AG09319 (cell line): ENCODE results near the gene RPS21.

Experiments
- DNase-seq: peaks from one replicate; pipeline ENCODE4 v3.0.0-alpha.2; 2010; ENCODE audit warnings: low read depth; ENCODE audit errors: extremely low read depth
- TF ChIP-seq, protein P1 (sequence below): IDR thresholded peaks from 2 replicates; pipeline ENCODE4 v1.5.1; 2011; ENCODE audit warnings: low read depth, mild to moderate bottlenecking, inconsistent platforms, low read length, moderate library complexity

Gene RPS21

DNA sequence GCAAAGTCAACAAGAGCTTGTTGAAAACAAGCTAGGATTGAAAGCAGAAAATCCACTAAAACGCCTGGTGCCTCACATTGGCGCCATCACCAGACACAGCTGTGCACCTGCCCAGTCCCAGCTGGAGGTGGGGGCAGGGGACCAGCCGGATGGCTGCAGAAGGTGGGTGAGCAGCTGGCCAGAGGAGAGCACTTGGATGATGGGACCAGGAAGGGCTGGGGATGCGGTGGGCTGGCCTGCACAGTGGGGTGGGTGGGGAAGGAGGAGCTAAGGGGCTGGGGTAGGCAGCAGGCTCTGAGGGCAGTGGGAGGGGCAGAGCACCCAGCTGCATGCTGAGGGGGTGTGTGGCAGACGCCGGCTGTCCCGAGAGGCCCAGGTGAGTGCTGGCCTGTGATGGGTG lies 13.1 kb downstream of the RPS21 start:
- DNase-seq, result no peak
- TF ChIP-seq, protein P1, sequence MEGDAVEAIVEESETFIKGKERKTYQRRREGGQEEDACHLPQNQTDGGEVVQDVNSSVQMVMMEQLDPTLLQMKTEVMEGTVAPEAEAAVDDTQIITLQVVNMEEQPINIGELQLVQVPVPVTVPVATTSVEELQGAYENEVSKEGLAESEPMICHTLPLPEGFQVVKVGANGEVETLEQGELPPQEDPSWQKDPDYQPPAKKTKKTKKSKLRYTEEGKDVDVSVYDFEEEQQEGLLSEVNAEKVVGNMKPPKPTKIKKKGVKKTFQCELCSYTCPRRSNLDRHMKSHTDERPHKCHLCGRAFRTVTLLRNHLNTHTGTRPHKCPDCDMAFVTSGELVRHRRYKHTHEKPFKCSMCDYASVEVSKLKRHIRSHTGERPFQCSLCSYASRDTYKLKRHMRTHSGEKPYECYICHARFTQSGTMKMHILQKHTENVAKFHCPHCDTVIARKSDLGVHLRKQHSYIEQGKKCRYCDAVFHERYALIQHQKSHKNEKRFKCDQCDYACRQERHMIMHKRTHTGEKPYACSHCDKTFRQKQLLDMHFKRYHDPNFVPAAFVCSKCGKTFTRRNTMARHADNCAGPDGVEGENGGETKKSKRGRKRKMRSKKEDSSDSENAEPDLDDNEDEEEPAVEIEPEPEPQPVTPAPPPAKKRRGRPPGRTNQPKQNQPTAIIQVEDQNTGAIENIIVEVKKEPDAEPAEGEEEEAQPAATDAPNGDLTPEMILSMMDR, result no peak

DNA sequence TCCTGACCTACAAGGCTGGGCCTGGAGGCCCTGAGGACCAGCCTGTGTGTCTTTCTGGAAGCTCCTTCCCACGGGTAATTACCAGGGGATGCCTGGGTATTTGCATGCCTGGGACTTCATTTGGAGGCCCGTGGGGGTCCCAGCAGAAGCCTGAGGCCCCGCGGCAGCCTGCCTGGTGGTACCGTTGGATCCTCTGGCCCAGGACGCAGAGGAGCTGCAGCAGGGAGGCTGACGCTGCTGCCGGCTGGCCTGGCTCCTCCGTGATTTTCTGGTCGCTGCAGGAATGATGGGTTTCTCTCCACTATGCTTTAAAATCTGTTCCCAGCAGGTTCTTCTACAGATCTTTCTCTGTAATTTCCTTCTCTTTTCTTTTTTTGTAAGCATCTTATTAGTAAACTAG lies 13.6 kb downstream of the RPS21 start:
- TF ChIP-seq, protein P1, result no peak
- no peak for DNase-seq

DNA sequence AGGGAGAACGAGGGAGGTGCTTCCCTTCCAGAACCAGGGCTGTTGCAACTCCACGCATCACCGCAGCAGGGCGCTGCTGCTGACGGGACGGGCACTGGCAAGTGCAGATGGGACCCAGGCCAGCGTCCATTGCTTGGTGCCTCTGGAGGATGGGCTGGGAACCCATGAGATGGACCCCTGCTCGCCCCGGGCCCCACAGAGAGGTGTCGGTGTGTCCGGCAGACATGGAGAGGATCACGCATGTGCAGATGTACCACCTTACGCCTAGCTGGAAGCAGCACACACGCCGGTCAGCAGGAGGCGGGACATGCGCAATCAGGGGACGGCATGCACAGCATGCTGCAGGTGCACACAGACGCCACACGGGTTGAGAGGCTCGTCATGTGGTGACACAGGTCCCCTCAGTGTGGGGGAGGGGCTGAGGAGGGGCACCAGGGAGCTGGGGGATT lies 14.5 kb downstream of the RPS21 start:
- DNase-seq, result no peak
- TF ChIP-seq, protein P1, result no peak

DNA sequence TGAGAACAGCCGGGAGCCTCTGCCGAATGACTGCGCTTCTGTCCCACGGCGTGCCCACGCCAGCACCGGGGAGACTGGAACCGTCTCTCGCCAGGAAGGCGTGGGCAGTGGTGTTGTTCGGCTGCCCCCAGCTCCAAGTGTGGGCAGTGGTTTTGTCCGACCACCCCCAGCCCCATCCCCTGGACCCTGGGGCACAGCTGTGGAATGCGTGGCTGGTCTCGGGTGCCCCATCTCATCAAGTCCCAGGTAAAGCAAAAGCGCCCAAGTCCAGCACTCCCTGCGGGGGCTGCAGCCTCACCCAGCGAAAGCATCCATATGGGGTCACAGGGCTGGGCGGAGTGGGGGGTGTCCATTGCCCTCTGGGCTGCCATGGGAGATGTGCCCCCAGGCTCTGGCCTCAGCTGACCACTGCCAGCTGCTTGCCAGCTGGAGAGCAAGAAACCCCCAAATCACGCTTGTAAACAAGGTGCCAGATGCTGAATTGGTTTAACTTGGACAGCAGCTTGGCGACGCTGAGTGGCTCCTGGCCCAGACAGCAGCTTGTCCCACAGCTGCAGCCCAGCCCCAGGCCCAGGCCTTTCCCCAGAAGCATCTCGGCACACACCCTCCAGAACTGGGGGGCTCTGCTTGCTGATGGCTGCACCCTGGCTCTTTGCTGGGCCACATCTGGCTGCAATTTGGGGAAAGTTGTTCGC lies 15.7 kb downstream of the RPS21 start:
- TF ChIP-seq, protein P1, result no peak

DNA sequence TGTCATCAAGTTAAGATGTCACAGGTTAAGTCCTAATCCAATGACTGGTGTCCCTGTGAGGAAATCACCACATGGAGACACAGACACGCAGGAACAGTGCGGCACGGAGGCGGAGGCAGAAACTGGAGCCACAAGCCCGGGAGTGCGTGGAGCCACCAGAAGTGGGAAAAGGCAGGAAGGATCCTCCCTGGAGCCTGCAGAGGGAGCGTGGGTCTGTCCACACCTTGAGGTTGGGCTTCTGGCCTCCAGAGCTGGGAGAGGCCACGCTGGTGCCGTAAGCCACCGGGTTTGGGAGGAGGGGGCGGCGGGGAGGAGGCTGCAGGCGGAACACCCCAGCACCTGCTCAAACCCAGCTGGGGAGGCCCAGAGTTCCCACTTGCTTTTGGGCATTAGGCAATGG lies 16.4 kb downstream of the RPS21 start:
- DNase-seq, result no peak
- TF ChIP-seq, protein P1, result no peak

More for the DNA sequence above, 15.7 kb downstream of the RPS21 start:
- no peak for DNase-seq

DNA sequence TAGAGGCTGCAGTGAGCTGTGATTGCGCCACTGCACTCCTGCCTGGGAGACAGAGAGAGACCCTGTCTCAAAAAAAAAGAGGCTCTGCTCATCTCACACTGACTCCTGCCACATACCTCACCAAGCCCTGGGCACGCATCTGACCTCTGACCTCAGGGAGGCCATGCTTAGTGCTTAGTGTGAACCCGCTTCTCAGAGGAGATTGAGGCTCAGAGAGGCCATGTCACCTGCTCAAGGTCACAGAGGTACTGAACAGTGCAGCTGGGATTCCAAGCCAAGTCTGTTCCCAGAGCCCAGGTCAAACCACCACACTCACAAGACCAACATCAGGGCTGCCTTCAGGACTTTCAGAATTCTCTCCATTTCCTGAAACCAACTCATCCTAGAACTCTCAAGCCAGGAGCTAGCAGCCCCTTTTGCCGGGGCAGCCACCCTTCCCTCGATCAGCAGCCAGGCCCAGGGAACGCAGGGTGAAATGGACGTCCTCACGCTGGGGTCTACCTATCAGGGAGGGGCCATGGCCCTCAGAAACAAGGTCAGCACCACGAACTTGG lies 17.3 kb downstream of the RPS21 start:
- TF ChIP-seq, protein P1, result no peak
- DNase-seq, result no peak

DNA sequence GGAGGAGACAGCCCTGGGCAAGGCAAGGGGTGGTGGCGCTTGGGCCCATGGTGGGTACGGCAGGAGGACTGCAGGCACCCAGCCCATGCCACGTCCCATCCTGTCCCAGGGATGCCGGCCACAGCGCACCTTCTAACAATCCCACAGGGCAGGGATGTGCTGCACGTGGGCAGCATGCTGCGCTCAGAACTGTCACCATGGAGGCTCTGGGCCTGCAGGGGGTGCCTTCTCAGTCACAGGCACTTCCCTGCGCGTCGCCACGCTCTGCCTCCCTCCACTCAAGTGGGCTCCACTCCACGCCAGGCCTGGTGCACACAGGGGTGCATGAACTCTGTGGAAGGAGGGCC lies 17.8 kb downstream of the RPS21 start:
- DNase-seq, result no peak
- TF ChIP-seq, protein P1, result no peak
